ENCODE data around the gene C3. TPM values are rescaled to one million over a fixed set of nuclear protein-coding genes. Genes with fewer than 3 reads are reported as not detected.
"Not testable (repeated sequence)": the region's sequence is repeated elsewhere in the genome, so short reads cannot be mapped to it uniquely, and the experiment has no call there.

Gene C3
- total RNA-seq, 1 experiment from 2014 or later, result not detected

DNA sequence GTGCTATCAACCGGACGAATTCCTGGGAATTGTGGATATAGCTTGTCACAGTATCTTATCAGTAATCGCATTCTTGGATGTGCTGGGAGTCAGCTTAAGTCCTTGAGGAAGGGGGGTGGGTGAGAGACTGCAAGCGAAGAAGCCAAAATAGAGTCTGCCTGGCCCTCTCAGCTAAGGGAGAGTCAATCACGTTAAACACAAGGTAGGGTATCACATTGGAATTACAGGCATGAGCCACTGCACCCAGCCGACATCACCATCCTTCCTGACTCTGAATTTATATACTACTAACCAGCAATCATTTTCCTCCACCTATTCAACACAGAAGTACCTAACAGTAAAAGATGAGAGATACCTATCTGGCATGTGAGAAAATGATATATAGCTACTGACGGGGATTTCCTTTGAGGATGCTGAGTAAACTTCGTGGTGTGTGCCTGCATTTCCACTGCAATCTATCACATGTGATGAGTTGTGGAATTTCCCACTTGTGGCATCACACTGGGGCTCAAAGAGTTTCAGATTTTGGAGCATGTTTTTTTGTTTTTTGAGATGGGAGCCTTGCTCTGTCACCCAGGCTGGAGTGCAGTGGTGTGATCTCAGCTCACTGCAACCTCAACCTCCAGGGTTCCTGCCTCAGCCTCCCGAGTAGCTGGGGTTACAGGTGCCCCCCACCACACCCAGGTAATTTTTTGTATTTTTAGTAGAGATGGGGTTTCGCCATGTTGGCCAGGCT lies 58.8 kb downstream of the C3 start:
- in situ Hi-C loops (cut with HindIII; ENCODE audit: low pct_unique_long_range_greater_than_20kb, low sequenced_read_pairs), result not testable (repeated sequence)

DNA sequence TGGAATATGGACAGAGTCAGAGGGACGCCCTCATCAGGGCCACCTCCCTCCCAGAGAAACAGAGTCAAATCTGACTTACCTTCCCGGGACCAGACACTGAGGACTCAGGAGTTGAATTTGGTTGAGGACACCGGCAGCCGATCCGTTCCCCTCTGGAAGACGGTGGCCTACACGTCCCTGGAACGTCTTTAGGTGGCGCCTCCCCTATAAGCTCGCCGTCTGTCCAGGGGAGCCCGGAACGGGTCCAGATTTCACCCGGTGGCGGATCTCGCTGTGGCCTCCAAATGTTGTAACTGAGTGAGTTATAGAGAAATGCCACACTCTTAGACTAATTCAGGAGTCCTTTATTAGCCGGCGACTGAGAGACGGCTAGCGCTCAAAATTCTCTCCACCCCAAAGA lies 59.5 kb downstream of the C3 start:
- in situ Hi-C loops (cut with HindIII; ENCODE audit: low pct_unique_long_range_greater_than_20kb, low sequenced_read_pairs), result no loop called here
- DNase-seq (ENCODE audit: low read depth, low spot score), result no peak

More for the DNA sequence above, 58.8 kb downstream of the C3 start:
- DNase-seq (ENCODE audit: low read depth, low spot score), result not testable (repeated sequence)

DNA sequence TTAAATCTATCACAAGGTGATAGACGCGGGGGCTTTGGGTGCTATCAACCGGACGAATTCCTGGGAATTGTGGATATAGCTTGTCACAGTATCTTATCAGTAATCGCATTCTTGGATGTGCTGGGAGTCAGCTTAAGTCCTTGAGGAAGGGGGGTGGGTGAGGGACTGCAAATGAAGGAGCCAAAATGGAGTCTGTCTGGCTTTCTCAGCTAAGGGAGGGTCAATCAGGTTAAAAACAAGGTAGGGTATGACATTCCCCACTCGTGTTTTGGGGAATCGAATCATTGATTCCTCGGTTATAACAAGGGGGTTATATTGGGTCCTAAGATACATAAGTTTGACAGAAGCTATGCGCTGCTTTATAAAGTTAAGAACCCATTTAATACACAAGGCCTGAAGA lies 64.1 kb downstream of the C3 start:
- DNase-seq (ENCODE audit: low read depth, low spot score); in situ Hi-C loops (cut with HindIII; ENCODE audit: low pct_unique_long_range_greater_than_20kb, low sequenced_read_pairs): not testable (repeated sequence)

DNA sequence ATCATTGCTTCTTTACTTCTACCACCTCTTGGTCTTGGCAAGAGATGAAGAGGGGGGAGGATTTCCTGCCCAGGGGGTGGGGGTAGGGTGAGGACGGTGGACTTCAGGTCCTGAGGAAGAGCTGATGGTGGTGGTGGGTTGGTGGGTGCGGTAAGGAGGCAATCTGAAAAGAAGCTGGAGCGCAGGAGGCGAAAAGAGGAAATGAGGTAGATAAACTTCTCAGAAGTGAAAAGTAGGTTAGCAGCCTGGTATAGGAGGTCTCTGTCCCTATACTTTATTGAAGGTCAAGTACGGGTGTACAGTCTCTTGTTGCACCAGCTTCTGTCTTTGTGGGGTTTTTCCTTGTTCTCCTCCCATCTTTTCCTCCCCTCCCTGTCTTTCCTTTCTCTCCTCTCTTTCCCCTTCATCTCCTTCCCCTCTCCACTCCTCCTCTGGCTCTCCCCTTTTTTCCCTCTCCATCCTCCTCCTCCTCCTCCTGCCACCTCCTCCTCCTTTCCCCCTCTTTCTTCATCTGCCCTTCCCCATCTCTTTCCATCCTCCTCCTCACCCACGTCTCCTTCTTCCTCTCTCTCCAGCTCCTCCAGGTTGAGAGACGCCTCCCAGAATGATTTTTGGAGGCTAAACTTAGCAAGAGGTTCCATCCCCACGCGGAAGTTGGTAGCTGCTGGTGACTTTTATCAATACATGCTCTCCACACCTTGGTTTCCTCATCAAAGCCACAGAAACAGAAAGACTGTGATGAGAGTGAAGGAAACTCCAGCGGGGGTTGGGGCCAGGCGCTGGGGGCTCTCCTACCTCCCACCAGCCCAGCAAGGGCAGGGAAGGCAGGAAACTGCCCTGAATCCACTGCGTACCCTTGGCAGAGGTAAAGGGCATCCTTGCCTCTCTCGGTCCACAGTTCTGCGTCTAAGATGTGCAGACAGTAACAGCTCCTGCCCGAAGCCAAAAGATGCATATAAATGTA lies 65.8 kb downstream of the C3 start:
- DNase-seq (ENCODE audit: low read depth, low spot score), result no peak

DNA sequence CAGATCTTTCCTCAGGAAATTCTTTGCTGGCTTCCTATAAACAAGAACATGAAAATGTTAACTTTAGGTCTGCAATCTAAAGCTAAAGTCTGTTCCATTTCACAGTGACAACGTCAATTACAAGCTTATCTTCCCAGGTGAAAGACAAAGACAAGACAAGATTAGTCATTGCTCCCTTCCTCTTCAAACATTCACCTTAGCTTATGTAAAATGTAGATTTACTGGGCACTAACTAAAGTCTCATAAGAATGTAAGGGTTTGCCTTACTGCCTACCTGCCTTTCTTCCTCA lies 67.7 kb downstream of the C3 start:
- in situ Hi-C loops (cut with HindIII; ENCODE audit: low pct_unique_long_range_greater_than_20kb, low sequenced_read_pairs), result no loop called here
- no peak for DNase-seq (ENCODE audit: low read depth, low spot score)

More for the DNA sequence above, 65.8 kb downstream of the C3 start:
- in situ Hi-C loops (cut with HindIII; ENCODE audit: low pct_unique_long_range_greater_than_20kb, low sequenced_read_pairs), result no loop called here

DNA sequence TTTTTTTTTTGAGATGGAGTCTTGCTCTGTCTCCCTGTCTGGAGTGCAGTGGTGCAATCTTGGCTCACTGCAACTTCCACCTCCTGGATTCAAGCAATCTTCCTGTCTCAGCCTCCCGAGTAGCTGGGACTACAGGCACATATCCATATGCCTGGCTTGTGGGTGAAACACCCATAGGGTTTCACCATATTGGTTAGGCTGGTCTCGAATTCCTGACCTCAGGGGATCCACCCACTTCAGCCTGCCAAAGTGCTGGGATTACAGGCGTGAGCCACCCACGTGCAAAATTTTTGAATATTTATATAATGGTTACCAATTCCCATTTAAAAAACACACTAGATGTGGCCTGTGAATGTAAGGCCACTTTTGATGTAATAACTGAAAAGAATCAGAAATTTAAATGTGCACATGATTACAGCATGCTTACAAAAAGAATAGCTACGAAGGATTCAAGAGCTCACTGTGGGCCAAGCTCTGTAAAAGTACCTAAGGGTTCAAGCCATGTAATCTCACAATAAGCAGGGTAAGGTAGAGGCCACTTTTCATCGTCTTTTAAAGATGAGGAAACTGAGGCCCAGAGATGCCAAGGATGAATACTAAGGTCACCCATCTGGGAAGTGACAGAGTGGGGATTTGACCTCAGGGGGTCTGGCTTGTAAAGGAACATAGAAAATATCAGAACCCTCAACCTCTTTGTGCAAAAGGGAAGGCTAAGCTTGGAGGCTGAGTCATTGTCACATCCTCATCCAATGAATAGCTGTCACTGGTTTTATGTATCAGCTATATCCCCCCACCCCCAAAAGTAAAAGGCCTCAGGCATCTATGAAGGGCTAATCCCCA lies 68.3 kb downstream of the C3 start:
- in situ Hi-C loops (cut with HindIII; ENCODE audit: low pct_unique_long_range_greater_than_20kb, low sequenced_read_pairs), result no loop called here
- no peak for DNase-seq (ENCODE audit: low read depth, low spot score)

DNA sequence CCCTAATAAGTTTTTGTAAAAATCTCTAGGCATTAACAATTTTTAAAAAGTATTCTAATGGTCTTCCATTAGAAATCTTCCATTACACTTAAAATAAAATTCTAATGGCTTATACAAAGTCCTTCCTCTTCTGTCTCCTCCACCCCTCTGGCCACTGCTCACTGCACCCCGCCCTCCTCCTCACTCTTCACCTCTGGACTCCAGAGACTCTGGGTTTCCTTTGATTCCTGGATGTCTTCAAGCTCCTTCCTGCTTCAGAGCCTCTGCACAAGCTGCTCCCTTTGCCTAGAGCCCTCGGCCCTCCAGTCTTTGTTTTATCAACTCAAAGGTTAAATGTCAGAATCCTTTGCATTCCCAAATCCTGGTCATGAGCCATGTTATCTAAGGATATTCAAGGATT lies 71.3 kb downstream of the C3 start:
- DNase-seq (ENCODE audit: low read depth, low spot score), result no peak
- in situ Hi-C loops (cut with HindIII; ENCODE audit: low pct_unique_long_range_greater_than_20kb, low sequenced_read_pairs), result no loop called here

DNA sequence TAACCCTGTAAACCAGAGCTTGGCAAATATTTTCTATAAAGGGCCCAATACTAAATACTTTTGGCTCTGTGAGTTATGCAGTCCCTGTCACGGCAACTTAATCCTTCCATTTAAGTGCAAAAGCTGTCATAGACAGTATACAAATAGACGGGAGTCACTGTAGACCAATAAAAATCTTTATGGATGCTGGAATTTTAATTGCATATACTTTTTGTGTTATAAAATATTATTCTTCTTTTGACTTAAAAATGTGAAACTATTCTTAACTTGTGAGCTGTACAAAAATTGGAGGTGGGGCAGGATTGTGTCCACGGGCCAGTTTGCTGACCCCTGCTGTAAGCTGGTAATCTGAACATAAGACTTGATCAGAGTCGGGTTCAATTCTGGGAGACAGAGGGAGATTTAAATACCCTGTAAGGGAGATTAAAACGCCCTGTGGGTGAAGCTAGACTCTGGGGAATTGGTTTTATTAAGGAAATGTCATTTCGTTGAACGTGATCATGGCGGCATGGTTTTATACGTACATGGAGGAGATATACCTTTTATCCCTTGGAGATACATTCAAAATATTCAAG lies 72.2 kb downstream of the C3 start:
- in situ Hi-C loops (cut with HindIII; ENCODE audit: low pct_unique_long_range_greater_than_20kb, low sequenced_read_pairs), result no loop called here
- no peak for DNase-seq (ENCODE audit: low read depth, low spot score)

DNA sequence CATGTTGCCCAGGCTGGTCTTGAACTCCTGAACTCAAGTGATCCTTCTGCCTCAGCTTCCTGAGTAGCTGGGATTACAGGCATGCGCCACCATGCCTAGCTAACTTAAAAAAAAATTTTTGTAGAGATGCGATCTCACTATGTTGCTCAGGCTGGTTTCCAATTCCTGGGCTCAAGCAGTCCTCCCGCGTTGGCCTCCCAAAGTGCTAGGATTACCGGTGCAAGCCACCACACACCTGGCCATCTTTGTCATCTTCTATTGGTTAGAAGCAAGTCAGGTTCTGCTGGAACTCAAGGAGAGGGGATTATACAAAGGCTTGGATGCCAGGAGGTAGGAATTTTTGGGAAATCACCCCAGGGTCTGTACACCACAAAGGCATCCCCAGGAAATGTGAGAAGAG lies 75.7 kb downstream of the C3 start:
- in situ Hi-C loops (cut with HindIII; ENCODE audit: low pct_unique_long_range_greater_than_20kb, low sequenced_read_pairs), result no loop called here
- no peak for DNase-seq (ENCODE audit: low read depth, low spot score)

DNA sequence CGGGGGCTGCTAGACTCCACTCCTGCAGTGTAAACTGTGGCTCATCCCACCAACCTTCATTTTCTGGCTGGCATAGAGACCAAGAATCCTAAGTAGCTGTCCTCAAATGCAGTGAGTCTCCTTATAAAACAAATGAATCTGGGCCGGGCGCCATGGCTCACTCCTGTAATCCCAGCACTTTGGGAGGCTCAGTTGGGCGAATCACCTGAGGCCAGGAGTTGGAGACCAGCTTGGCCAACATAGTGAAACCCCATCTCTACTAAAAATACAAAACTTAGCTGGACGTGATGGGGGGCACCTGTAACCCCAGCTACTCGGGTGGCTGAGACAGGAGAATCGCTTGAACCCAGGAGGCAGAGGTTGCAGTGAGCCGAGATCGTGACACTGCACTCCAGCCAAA lies 80.1 kb downstream of the C3 start:
- in situ Hi-C loops (cut with HindIII; ENCODE audit: low pct_unique_long_range_greater_than_20kb, low sequenced_read_pairs); DNase-seq (ENCODE audit: low read depth, low spot score): not testable (repeated sequence)

DNA sequence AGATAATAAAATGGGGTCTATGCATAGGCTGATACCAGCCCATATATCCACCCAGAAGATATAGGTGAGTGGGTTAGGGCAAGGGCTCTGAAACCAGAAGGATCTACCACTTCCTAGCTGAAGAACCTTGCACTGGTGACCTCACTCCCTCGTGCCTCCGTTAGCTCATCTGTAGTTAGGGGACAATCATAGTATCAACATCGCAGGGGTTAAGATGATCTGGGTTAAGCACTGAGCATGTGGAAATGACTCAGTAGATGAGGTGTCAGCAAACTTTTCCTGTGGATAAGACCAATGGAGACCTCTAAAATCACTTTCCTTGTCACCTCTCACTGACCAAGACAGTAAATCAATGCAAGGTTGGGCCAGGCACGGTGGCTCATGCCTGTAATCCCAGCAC lies 81.0 kb downstream of the C3 start:
- in situ Hi-C loops (cut with HindIII; ENCODE audit: low pct_unique_long_range_greater_than_20kb, low sequenced_read_pairs), result no loop called here
- no peak for DNase-seq (ENCODE audit: low read depth, low spot score)

DNA sequence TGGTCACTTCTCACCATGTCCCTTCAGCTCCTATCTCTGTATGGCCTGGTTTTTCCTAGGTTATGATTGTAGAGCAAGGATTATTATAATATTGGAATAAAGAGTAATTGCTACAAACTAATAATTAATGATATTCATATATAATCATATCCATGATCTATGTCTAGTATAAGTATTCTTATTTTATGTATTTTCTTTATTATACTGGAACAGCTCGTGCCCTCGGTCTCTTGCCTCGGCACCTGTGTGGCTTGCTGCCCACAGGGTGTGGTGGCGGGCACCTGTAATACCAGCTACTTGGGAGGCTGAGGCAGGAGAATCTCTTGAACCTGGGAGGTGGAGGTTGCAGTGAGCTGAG lies 87.0 kb downstream of the C3 start:
- in situ Hi-C loops (cut with HindIII; ENCODE audit: low pct_unique_long_range_greater_than_20kb, low sequenced_read_pairs), result not testable (repeated sequence)

DNA sequence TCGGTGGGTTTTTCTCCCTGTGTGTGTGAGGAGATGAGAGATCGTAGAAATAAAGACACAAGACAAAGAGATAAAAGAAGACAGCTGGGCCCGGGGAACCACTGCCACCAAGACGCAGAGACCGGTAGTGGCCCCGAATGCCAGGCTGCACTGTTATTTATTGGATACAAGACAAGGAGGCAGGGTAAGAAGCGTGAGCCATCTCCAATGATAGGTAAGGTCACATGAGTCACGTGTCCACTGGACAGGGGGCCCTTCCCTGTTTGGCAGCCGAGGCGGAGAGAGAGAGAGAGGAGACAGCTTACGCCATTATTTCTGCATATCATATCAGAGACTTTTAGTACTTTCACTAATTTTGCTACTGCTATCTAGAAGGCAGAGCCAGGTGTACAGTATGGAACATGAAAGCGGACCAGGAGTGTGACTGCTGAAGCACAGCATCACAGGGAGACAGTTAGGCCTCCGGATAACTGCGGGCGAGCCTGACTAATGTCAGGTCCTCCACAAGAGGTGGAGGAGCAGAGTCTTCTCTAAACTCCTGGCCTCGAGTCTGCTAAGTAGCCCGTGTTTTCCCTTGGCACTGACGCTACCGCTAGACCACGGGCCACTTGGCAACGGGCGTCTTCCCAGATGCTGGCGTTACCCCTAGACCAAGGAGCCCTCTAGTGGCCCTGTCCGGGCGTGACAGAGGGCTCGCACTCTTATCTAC lies 87.5 kb downstream of the C3 start:
- DNase-seq (ENCODE audit: low read depth, low spot score), result peak; percentile 78
- in situ Hi-C loops (cut with HindIII; ENCODE audit: low pct_unique_long_range_greater_than_20kb, low sequenced_read_pairs), result not testable (repeated sequence)

More for the DNA sequence above, 87.0 kb downstream of the C3 start:
- not testable (repeated sequence) for DNase-seq (ENCODE audit: low read depth, low spot score)

DNA sequence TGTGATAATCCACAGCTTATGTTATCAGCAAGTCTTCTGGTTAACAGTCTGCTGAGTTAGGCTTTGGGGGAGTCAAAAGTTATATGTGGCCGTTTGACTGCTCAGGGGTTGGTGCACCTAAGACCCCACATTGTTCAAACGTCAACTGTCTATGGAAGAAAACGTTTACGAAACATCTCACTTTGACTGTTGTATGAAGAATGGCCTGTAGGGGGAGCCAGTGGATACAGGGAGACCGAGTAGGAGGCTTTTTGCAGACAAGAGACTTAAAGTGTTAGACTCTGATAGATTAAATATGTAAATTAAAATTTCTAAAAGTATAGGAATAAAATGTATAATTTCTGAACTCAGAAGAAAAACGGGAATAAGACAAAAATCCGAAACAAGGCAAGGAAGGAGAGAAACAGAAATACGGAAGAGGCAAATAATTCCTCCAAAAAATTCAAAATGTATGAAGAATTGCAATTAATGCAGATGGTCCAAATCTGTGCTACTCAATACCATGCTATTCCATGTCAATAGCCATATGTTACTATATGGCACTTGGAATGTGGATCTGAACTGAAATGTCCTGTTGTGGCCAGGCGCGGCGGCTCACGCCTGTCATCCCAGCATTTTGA lies 88.3 kb downstream of the C3 start:
- peak; percentile 83 for DNase-seq (ENCODE audit: low read depth, low spot score)
- in situ Hi-C loops (cut with HindIII; ENCODE audit: low pct_unique_long_range_greater_than_20kb, low sequenced_read_pairs), result no loop called here
